GM06990 (cell line): Measurements from ENCODE around the gene JMY.
A peak's percentile ranks its signal among the peaks of the same experiment; 100 is the strongest.

ENCODE experiments used
- DNase-seq: peaks from one replicate; pipeline ENCODE4 v3.0.0-alpha.2; 2011; ENCODE audit not compliant: insufficient read length; ENCODE audit errors: extremely low read depth
- H3K27me3 ChIP-seq: replicated peaks from 2 replicates; pipeline ENCODE4 v1.6.0; 2011; ENCODE audit warnings: low read length; ENCODE audit not compliant: control insufficient read depth, insufficient read depth
- H3K36me3 ChIP-seq: 2 replicates; pipeline ENCODE4 v1.5.1; 2011; ENCODE audit warnings: low read length; ENCODE audit not compliant: control insufficient read depth, insufficient read depth
- H3K4me3 ChIP-seq: replicated peaks from 2 replicates; pipeline ENCODE4 v1.5.1; 2011; ENCODE audit warnings: low read depth, mild to moderate bottlenecking, control low read depth, low read length
- CTCF ChIP-seq: IDR thresholded peaks from 2 replicates; pipeline ENCODE4 v1.5.1; 2011; ENCODE audit warnings: low read length, control low read depth, mild to moderate bottlenecking, inconsistent platforms; ENCODE audit not compliant: insufficient read depth, poor library complexity, severe bottlenecking

Gene JMY

GRCh38 chr5:79193643-79194042 lies 42.3 kb upstream of the JMY start:
- no peak for DNase-seq
- H3K4me3 ChIP-seq = no peak overlapping the region
- TF ChIP-seq CTCF = no peak

DNA sequence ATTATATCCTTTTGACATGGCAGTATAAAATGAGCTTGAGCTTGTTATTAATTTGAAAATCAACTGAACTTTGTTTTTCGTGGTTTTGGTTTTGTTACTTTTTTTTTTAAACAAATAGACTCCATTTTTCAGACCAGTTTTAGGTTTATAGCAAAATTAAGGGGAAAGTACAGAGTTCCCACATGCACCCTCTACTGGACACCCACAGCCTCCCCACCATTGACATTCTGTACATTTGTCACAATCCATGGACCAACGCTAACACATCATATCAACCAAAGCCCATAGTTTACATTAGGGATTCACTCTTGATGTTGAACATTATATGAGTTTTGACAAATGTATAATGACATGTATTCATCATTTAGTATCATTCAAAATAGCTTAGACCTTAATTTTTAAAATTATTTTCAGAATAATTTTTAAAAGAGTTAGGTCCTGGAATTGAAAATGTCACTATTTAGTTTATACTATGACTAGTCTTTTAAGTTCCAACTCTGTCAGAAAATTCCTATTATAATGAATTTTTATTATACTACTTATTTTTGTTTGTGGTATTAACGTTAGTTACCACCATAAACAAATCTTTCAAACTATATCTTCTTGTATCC lies 35.3 kb upstream of the JMY start:
- DNase-seq = no peak
- Histone ChIP-seq H3K4me3 (no peak overlapping the region), H3K27me3 (no peaks in the 10 kb centered on the region), H3K36me3 (no peaks in the 10 kb centered on the region)
- peak; percentile 77 for TF ChIP-seq CTCF

More at GRCh38 chr5:79193643-79194042, 42.3 kb upstream of the JMY start:
- Histone ChIP-seq H3K27me3 (no peaks in the 10 kb centered on the region), H3K36me3 (no peaks in the 10 kb centered on the region)

GRCh38 chr5:79201206-79201605 lies 34.7 kb upstream of the JMY start:
- Histone ChIP-seq H3K27me3 (no peaks in the 10 kb centered on the region), H3K36me3 (no peaks in the 10 kb centered on the region), H3K4me3 (no peak overlapping the region)
- no peak for TF ChIP-seq CTCF
- DNase-seq = no peak

GRCh38 chr5:79202076-79202475 lies 33.9 kb upstream of the JMY start:
- H3K4me3 ChIP-seq = no peak overlapping the region
- H3K27me3 ChIP-seq = no peaks in the 10 kb centered on the region
- DNase-seq = no peak
- no peaks in the 10 kb centered on the region for H3K36me3 ChIP-seq
- no peak for TF ChIP-seq CTCF

- no peaks in the 10 kb centered on the region for H3K27me3 ChIP-seq
- TF ChIP-seq CTCF = no peak
- H3K4me3 ChIP-seq = no peak overlapping the region
- no peak for DNase-seq
- H3K36me3 ChIP-seq = no peaks in the 10 kb centered on the region
These were observed 30.0 kb upstream of the JMY start for GRCh38 chr5:79205965-79206364.

GRCh38 chr5:79206541-79206940 lies 29.4 kb upstream of the JMY start:
- Histone ChIP-seq H3K27me3 (no peaks in the 10 kb centered on the region), H3K36me3 (no peaks in the 10 kb centered on the region), H3K4me3 (no peak overlapping the region)
- no peak for TF ChIP-seq CTCF
- no peak for DNase-seq
